Right renal pelvis (tissue), 4 donors: Measurements from ENCODE around the gene AKAP3. TPM values are rescaled to one million over a fixed set of nuclear protein-coding genes. Genes with fewer than 3 reads are reported as not detected.

Source experiments
- DNase-seq, 4 donors: peaks; one replicate each; pipeline ENCODE4 v3.0.0-alpha.2; 2013; ENCODE audit warnings: low read depth in 4 of 4, low spot score in 3 of 4, missing footprints in 1 of 4
- polyA plus RNA-seq, 4 donors: library from polyadenylated mRNA; unstranded; fragments of 120-200 nt; gene quantifications; one replicate each; pipeline ENCODE4 v1.2.1, GENCODE V29; 2013; ENCODE audit not compliant: insufficient read length in 4 of 4

The AKAP3 gene
- polyA plus RNA-seq, 4 donors, result 3.9 to 5.2 (median 4.5) TPM

DNA sequence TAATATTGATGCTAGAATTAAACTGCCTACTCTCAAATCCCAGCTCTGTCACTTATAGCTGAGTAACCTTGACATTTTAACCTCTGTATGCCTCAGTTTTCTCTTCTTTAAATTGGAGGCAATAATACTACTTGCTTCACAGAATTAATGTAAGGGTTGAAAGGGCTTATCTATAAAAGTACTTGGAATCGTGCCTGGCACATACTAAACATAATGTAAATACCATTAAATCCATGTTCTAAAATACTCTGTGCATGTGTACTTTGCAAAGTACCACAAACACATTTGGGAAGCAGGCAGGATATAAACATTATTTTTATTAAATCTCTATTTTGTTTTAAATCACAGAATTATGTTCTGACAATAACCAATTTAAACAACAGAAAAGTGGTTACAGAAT, 44.9 kb downstream of the AKAP3 start:
- no peak for DNase-seq

DNA sequence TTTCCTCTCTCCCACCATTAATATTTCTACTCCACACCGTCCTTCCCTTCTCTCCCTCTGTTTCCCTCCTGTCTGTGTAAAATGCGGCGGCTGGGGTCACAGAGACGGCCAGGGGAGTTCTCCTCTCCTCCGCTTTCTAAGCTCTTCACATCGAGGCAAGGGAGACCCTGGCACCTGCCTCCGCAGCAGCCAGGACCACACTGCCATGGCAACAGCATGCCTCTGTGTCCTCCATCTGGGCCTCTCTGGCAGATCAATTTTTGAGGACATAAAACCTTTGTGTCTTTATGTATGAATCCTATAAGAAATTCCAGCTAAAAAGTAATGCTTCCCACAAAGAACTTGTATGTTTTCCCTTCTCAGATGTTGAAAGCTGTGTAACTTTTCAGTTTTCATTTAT, 45.4 kb downstream of the AKAP3 start:
- no peak for DNase-seq

GRCh38 chr12:4595881-4596280, 53.0 kb downstream of the AKAP3 start:
- DNase-seq, result no peak

DNA sequence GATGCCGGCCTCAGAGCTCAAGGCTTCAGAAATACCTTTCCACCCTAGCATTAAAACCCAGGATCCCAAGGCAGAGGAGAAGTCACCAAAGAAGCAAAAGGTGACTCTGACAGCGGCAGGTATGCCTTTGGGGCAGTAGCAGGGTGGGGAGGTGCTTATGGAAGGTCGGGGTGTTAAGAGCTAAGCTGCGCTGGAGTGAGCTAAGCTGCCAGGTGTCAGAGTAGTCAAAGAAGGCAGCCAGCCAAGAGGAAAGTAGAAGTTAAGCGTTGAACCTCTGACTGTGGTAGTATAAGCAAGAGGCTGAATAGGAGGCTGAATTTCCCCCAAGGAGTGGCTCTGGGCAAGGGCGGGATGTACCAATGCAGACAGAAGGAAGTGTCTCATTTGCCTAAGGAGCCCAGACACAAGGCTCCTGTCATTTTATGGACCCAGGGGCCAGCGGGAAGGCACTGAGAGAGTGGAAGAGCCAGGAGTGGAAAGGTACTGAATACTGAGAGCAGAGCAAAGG, 57.6 kb downstream of the AKAP3 start:
- no peak for DNase-seq

- no peak for DNase-seq
Observed at GRCh38 chr12:4589941-4590340, 58.9 kb downstream of the AKAP3 start.

GRCh38 chr12:4588916-4589315, 59.9 kb downstream of the AKAP3 start:
- DNase-seq, result no peak

- no peak for DNase-seq
Observed at GRCh38 chr12:4587108-4587507, 61.7 kb downstream of the AKAP3 start.

DNA sequence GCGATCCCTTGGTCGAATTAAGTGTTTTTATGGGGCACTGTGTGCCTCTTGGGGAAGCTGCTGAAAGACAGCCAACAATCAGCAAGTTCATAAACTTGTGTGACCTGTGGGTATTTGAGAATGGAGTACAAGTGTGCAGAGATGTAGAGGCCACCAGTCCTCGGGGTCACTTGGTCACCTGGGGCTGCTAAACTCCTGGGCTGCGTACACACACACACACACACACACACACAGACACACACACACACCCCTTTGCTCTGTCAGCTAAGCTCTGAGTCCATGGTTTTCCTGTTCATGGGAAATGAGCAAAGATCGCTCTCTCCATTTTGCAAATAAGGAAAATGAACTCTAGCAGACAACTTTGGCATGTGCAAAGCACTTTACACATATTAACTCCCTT, 62.4 kb downstream of the AKAP3 start:
- no peak for DNase-seq

- DNase-seq, result no peak
Observed at GRCh38 chr12:4584896-4585295, 64.0 kb downstream of the AKAP3 start.

GRCh38 chr12:4584281-4584680, 64.6 kb downstream of the AKAP3 start:
- no peak for DNase-seq

- no peak for DNase-seq
Observed at GRCh38 chr12:4580281-4580688, 68.6 kb downstream of the AKAP3 start.

- no peak for DNase-seq
Observed at GRCh38 chr12:4579305-4580102, 69.3 kb downstream of the AKAP3 start.

- DNase-seq, result no peak
Observed at GRCh38 chr12:4572680-4573079, 76.2 kb downstream of the AKAP3 start.

- DNase-seq, result no peak
Observed at GRCh38 chr12:4569261-4569660, 79.6 kb downstream of the AKAP3 start.

DNA sequence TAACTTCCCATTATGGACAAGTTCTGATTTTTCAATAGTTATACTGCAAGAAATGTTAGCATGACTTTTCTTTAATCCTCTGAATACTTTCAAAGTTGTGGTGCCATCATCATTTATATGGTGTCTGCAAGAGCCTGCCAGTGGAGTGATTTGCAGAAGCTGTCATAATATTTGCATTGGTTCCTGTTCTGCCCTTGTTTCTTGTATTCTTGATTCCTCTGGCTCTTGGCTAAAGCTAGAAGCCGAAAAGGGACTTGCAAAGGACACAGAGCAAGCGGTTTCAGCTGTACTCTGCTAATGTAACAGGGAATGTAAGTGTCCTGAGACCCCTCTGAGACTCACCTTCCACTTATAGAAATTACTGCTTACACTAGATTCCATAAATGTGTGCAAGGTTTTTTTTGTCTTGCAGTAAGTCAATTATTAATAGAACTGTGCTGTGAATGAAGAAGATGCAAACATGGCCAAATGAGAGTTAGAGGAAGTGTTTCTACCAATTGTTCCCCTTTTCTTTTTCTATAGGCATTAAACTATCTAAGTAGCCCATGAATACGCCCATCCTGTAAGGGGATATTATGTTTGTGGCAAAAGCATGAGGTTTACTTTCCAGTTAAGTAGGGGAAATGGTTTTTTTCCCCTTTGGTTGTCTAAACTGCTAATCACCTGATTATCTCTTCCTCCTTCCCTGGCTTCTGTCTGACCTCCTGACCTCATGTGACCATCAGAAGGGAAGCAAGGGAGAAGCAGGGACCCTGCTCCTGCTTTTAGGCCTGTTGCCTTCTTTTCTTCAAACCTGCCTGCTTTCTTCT, 81.6 kb downstream of the AKAP3 start:
- no peak for DNase-seq

DNA sequence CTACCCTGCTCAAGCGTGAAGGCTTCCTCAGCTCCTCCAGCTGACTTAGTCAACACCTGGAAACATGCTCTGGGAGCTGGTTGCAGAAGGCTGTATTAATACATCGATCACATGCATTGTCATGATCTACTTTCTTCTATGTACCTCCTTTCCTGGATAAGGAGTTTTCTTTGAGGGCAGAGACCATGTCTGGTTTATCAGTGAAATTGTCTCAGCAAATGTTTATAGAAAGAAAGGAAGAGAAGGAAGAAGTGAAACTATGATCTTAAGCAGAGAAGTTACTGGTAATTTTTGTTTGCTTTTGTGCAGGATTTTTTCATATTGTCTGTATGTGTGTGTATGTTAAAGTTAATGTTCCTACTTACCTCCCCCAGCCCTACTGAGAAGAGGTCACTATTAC, 82.4 kb downstream of the AKAP3 start:
- DNase-seq, result no peak

Other genes starting within 250 kb of the AKAP3 start
- under 1 TPM in 1 of 4 donors, not detected in 3; 0.10 TPM for gene FGF6, start 203.2 kb downstream of the AKAP3 start, polyA plus RNA-seq
- gene RAD51AP1, start 110.2 kb downstream of the AKAP3 start, polyA plus RNA-seq, result 10 to 100 TPM; 21.6 to 32.9 (median 30.1) TPM
- 10 to 100 TPM; 50.7 to 57.6 (median 54.3) TPM for gene DYRK4, start 86.8 kb downstream of the AKAP3 start, polyA plus RNA-seq
- gene NDUFA9, start 63 bp upstream of the AKAP3 start, polyA plus RNA-seq, result 100 to 1,000 TPM; 122 to 132 (median 126) TPM
- 1 to 10 TPM; 2.7 to 3.3 (median 3.1) TPM for gene GALNT8, start 71.3 kb upstream of the AKAP3 start, polyA plus RNA-seq